HL-60 (cell line): ENCODE measurements around the gene NFIA.

ENCODE experiments used
- DNase-seq, 2 experiments: peaks; one replicate each; pipeline ENCODE4 v3.0.0-alpha.2; 2010 to 2020; ENCODE audit warnings: low read depth in 1 of 2, low spot score in 1 of 2
- H3K27ac ChIP-seq: fragments of 250-450 bp; sonication (Bioruptor Pico); replicated peaks from 2 replicates; pipeline ENCODE4 v1.5.1; 2020; ENCODE audit warnings: mild to moderate bottlenecking, moderate library complexity
- H3K27me3 ChIP-seq: fragments of 250-450 bp; sonication (Bioruptor Pico); 2 replicates; pipeline ENCODE4 v1.5.1; 2021; ENCODE audit warnings: mild to moderate bottlenecking, moderate library complexity; ENCODE audit not compliant: insufficient read depth, poor library complexity, severe bottlenecking
- H3K4me3 ChIP-seq: replicated peaks from 2 replicates; pipeline ENCODE4 v1.5.1; 2011; ENCODE audit warnings: mild to moderate bottlenecking, control low read depth, low read length; ENCODE audit not compliant: insufficient read depth
- GABPA ChIP-seq: IDR thresholded peaks from 2 replicates; pipeline ENCODE4 v1.6.1; 2012; ENCODE audit warnings: low read depth
- POLR2AphosphoS5 ChIP-seq: IDR thresholded peaks from 2 replicates; pipeline ENCODE4 v1.6.1; 2012; ENCODE audit warnings: low read depth
- SPI1 ChIP-seq: IDR thresholded peaks from 2 replicates; pipeline ENCODE4 v1.6.1; 2012; ENCODE audit warnings: low read depth, mild to moderate bottlenecking, borderline replicate concordance
- TF ChIP-seq, protein P1 (sequence below): IDR thresholded peaks from 2 replicates; pipeline ENCODE4 v1.6.1; 2012; ENCODE audit warnings: low read depth; ENCODE audit not compliant: insufficient replicate concordance
- TF ChIP-seq, protein P2 (sequence below): IDR thresholded peaks from one replicate; pipeline ENCODE4 v1.5.1; 2011; ENCODE audit warnings: low read length, control low read depth, inconsistent platforms; ENCODE audit not compliant: insufficient read depth

Gene NFIA

DNA sequence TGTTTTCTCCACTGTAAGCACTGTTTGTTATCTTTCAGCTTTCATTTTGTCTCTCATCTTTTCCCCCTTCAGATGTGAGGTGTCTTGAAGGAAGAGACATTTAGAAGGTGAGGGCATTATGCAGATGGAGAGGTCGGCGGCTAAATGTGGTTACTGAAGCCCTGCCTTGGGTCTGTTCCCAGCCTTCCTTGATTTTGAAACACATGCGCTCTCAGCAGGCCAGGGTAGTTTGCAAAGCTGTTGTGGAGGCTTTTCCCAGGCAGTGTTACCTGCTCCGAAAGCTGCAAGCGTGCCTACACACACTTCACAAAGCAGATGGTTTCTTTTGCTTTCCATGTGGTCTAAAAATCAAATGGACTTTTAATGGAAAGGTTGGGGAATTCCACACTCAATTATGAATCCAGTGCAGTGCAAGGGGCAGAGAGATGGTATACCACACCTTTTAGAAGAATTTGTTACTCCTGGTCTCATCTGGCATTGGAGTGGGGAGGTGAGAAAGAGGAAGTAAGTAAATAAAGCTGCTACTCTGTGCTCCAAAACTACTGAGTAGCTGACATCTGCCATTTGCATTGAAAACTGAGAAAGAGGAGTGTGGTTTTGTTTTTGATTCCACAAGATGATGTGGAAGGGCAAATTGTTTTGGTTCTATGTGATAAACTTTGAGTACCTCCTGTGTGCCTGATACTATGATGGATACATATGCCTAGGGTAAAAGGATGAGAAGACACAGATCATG lies 91.9 kb downstream of the NFIA start:
- H3K4me3 ChIP-seq, result no peak overlapping the region
- TF ChIP-seq GABPA (no peak), SPI1 (no peak), POLR2AphosphoS5 (no peak)
- TF ChIP-seq, protein P1, sequence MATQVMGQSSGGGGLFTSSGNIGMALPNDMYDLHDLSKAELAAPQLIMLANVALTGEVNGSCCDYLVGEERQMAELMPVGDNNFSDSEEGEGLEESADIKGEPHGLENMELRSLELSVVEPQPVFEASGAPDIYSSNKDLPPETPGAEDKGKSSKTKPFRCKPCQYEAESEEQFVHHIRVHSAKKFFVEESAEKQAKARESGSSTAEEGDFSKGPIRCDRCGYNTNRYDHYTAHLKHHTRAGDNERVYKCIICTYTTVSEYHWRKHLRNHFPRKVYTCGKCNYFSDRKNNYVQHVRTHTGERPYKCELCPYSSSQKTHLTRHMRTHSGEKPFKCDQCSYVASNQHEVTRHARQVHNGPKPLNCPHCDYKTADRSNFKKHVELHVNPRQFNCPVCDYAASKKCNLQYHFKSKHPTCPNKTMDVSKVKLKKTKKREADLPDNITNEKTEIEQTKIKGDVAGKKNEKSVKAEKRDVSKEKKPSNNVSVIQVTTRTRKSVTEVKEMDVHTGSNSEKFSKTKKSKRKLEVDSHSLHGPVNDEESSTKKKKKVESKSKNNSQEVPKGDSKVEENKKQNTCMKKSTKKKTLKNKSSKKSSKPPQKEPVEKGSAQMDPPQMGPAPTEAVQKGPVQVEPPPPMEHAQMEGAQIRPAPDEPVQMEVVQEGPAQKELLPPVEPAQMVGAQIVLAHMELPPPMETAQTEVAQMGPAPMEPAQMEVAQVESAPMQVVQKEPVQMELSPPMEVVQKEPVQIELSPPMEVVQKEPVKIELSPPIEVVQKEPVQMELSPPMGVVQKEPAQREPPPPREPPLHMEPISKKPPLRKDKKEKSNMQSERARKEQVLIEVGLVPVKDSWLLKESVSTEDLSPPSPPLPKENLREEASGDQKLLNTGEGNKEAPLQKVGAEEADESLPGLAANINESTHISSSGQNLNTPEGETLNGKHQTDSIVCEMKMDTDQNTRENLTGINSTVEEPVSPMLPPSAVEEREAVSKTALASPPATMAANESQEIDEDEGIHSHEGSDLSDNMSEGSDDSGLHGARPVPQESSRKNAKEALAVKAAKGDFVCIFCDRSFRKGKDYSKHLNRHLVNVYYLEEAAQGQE, result no peak
- TF ChIP-seq, protein P2, sequence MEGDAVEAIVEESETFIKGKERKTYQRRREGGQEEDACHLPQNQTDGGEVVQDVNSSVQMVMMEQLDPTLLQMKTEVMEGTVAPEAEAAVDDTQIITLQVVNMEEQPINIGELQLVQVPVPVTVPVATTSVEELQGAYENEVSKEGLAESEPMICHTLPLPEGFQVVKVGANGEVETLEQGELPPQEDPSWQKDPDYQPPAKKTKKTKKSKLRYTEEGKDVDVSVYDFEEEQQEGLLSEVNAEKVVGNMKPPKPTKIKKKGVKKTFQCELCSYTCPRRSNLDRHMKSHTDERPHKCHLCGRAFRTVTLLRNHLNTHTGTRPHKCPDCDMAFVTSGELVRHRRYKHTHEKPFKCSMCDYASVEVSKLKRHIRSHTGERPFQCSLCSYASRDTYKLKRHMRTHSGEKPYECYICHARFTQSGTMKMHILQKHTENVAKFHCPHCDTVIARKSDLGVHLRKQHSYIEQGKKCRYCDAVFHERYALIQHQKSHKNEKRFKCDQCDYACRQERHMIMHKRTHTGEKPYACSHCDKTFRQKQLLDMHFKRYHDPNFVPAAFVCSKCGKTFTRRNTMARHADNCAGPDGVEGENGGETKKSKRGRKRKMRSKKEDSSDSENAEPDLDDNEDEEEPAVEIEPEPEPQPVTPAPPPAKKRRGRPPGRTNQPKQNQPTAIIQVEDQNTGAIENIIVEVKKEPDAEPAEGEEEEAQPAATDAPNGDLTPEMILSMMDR, result no peak
- DNase-seq, result no peak
- no peaks in the 10 kb centered on the region for H3K27me3 ChIP-seq
- no peak overlapping the region for H3K27ac ChIP-seq

DNA sequence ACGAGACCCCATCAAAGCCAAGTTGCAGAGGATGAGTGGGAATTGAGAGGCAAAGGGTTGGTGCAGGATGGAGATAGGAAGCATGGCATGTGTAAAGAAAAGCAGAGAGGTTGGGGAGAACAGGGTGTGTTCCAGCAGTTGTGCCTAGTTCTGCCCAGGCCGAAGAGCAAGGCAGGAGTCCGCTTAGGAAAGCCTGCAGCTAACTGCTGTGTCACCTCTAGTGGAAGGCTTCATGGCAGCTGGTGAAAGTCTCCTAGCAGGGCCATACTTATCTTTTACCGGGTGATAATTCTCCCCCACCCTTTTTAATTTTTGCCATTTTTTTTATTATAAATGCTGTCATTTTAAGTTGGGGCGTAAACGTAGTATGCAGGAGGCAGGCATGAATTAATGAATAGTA lies 93.6 kb downstream of the NFIA start:
- no peak overlapping the region for H3K27ac ChIP-seq
- no peak overlapping the region for H3K4me3 ChIP-seq
- TF ChIP-seq, protein P2, result no peak
- no peak for TF ChIP-seq GABPA
- TF ChIP-seq POLR2AphosphoS5, result no peak
- TF ChIP-seq, protein P1, result no peak
- DNase-seq, result no peak
- no peaks in the 10 kb centered on the region for H3K27me3 ChIP-seq

DNA sequence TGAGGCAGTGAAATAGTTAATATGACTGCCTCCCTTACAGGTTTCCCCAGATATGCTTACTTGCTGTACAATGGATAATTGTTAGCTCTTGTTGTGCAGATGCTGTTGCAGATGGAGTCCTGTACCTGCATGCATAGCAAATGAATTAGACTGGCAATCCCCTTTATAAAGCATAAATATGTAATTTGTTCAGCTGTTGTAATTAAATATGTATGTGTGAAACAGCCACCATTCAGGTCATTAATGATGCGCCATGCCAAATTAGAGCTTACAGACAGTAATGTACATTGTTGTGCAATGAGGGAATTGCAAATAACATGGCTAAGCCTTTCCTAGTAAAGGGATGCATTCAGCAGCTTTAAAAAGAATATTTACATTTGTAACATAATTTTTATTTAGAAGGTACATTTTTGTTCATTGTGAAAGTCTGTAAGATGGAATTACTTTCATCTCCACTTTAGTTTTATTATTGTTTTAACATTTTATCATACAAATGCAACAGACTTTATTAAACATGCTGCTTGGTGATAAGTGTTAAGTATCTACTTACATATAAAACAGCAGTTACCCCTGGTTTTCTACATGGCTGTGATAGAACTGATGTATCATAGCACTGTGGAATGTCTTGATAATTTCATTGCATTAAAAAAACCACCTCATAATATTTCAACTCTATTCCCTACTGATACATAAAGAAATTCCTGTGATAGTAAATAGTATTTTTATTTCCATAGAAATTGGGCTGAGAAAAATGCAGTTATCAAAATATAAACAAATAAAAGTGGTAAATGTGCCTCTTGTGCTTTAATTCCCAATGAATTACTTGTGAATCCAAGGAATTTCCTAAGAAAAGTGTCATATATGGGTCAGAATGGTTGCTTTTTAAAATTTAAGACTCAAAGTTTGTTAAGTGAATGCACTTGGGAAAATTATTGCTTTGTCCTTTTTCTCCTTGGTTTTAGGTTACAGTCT lies 99.0 kb downstream of the NFIA start:
- no peaks in the 10 kb centered on the region for H3K27me3 ChIP-seq
- DNase-seq, result no peak
- H3K4me3 ChIP-seq, result no peak overlapping the region
- no peak overlapping the region for H3K27ac ChIP-seq
- TF ChIP-seq, protein P1, result no peak
- TF ChIP-seq SPI1 (no peak), POLR2AphosphoS5 (no peak), GABPA (no peak)
- TF ChIP-seq, protein P2, result no peak
